OCI-LY3 (cell line): ENCODE measurements around the gene CABP1.

Source experiments
- EZH2phosphoT487 ChIP-seq: fragments of 200-600 bp; shearing (Covaris generic); IDR thresholded peaks from 2 replicates; pipeline ENCODE4 v1.6.1; 2018; ENCODE audit warnings: antibody characterized with exemption, mixed run types, low read depth
- TF ChIP-seq, protein P1 (sequence below): fragments of 200-600, 300-600 bp; sonication (generic); IDR thresholded peaks from 2 replicates; pipeline ENCODE4 v1.5.1; 2014; ENCODE audit warnings: antibody characterized with exemption, low read length, low read depth

DNA sequence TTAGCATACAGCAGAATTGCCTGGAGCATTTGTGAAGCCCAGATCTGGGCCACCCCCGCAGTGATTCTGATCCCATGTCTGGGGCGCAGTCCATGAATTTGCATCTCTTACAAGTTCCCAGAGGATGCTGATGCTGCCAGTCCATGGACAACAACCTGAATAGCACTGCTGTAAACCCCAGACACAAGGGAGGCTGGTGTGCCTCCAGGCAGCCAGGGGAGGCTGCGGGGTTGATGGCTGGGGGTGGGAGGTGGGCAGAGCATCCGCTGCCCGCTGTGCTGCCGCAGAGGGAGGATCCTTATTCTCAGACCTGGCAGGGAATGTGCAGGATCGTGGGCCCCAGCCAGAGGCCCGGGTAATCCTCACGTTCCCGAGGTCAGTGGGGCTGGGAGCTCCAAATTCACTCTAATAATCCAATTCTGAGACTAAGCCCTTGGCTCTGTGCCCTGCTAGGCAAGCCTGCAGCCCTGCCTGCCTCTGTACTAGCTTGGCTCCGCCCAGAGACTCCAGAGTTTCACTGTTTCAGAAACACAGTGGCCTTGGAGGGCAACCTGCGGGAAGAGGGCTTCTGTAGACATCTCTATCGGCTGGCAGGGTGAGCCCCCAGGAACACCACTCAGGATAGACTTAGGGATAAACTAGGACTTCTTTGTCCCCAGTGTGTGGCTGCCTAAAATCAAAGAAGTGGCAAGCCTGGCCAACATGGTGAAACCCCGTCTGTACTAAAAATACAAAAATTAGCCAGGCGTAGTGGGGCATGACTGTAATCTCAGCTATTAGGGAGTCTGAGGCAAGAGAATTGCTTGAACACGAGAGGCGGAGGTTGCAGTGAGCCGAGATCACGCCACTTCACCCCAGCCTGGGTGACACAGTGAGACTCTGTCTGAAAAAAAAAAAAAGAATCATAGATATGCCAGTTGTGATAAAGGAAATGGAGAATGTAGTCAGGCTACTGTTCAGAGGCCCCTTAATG lies 28.7 kb downstream of the CABP1 start:
- TF ChIP-seq EZH2phosphoT487: no peak
- TF ChIP-seq, protein P1, sequence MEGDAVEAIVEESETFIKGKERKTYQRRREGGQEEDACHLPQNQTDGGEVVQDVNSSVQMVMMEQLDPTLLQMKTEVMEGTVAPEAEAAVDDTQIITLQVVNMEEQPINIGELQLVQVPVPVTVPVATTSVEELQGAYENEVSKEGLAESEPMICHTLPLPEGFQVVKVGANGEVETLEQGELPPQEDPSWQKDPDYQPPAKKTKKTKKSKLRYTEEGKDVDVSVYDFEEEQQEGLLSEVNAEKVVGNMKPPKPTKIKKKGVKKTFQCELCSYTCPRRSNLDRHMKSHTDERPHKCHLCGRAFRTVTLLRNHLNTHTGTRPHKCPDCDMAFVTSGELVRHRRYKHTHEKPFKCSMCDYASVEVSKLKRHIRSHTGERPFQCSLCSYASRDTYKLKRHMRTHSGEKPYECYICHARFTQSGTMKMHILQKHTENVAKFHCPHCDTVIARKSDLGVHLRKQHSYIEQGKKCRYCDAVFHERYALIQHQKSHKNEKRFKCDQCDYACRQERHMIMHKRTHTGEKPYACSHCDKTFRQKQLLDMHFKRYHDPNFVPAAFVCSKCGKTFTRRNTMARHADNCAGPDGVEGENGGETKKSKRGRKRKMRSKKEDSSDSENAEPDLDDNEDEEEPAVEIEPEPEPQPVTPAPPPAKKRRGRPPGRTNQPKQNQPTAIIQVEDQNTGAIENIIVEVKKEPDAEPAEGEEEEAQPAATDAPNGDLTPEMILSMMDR: no peak
